AG20443 (cell line): Measurements from ENCODE around the gene FRMD8.
A peak's percentile ranks its signal among the peaks of the same experiment; 100 is the strongest.
"Not testable (repeated sequence)": the region's sequence is repeated elsewhere in the genome, so short reads cannot be mapped to it uniquely, and the experiment has no call there.

Source experiments
- DNase-seq: peaks from one replicate; pipeline ENCODE4 v3.0.0; 2012; ENCODE audit warnings: low spot score, mixed read lengths

The FRMD8 gene

GRCh38 chr11:65436412-65437032, 50.1 kb downstream of the FRMD8 start:
- no peak for DNase-seq

GRCh38 chr11:65437436-65438227, 51.2 kb downstream of the FRMD8 start:
- DNase-seq, result no peak

- DNase-seq, result no peak
Observed at GRCh38 chr11:65438257-65439151, 52.1 kb downstream of the FRMD8 start.

GRCh38 chr11:65439331-65440181, 53.1 kb downstream of the FRMD8 start:
- no peak for DNase-seq

- DNase-seq, result no peak
Observed at GRCh38 chr11:65440831-65441499, 54.5 kb downstream of the FRMD8 start.

- DNase-seq, result no peak
Observed at GRCh38 chr11:65442842-65443331, 56.5 kb downstream of the FRMD8 start.

- no peak for DNase-seq
Observed at GRCh38 chr11:65444314-65445051, 58.0 kb downstream of the FRMD8 start.

- DNase-seq, result no peak
Observed at GRCh38 chr11:65445101-65445603, 58.7 kb downstream of the FRMD8 start.

GRCh38 chr11:65445604-65446445, 59.4 kb downstream of the FRMD8 start:
- DNase-seq, result no peak

GRCh38 chr11:65446446-65447277, 60.2 kb downstream of the FRMD8 start:
- DNase-seq, result no peak

- no peak for DNase-seq
Observed at GRCh38 chr11:65448074-65448417, 61.6 kb downstream of the FRMD8 start.

- no peak for DNase-seq
Observed at GRCh38 chr11:65448418-65449105, 62.1 kb downstream of the FRMD8 start.

- DNase-seq, result not testable (repeated sequence)
Observed at GRCh38 chr11:65451301-65451700, 64.9 kb downstream of the FRMD8 start.

GRCh38 chr11:65452259-65452658, 65.8 kb downstream of the FRMD8 start:
- DNase-seq, result not testable (repeated sequence)

- peak; percentile 64 for DNase-seq
Observed at GRCh38 chr11:65452806-65453490, 66.5 kb downstream of the FRMD8 start.

- DNase-seq, result no peak
Observed at GRCh38 chr11:65454311-65454695, 67.9 kb downstream of the FRMD8 start.
